HG02588 (cell line): ENCODE results near the gene PANK1.

ENCODE experiments used
- ATAC-seq: cut with Tn5 transposase; IDR thresholded peaks from one replicate; pipeline ENCODE4 v1.9.1; 2021; ENCODE audit warnings: mild to moderate bottlenecking, moderate library complexity; ENCODE audit not compliant: unreplicated experiment

Gene PANK1

DNA sequence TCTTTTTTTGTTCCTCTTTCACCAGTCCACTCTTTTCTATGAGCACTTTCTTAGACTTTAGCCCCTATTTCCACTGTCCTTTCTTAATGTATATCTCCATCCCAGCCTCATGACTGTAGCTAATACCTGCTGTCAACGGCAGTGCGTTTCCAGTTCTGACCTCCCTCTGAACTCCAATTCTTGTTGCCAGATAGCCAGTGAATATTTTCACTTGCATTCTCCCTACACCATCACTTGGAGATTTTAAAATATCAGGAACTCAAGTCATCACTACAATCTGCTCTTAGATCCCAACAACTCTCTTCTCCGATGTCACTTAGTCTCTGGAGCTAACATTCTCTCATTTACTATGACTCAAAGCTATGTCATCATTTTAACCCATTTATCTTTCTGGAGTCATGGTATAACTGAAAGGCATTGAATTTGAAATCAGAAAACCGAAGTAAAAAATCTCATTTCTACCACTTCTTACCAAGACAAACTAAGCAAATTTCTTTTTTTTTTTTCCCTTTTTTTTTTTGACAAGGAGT is 104.6 kb downstream of the PANK1 start:
- ATAC-seq, result no peak

- no peak for ATAC-seq
These were observed 107.7 kb downstream of the PANK1 start for GRCh38 chr10:89537364-89537763.

DNA sequence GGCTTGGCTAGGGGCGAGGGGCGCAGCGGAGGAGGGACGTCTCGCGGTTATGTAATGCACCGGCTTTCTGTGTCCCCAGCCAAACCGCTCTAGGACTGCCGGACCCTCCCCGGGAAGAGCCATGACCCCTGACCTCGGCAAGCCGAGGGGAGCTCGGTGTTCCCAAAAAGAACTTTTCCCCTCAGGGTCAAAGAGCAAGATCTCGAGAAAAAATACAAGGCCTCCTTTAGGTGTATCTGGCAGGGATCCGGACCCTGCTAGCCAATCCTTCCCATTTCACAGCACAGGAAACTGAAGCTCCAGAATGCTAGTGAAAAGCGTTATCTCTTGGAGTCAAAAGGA is 109.1 kb downstream of the PANK1 start:
- ATAC-seq, result no peak

GRCh38 chr10:89535171-89536012 is 109.7 kb downstream of the PANK1 start, which contains the start of gene SLC16A12:
Gene SLC16A12, minus strand, starts transcription at chr10:89535594. Its CDS starts 73,016 bp downstream, at chr10:89462578.
- ATAC-seq, result no peak

DNA sequence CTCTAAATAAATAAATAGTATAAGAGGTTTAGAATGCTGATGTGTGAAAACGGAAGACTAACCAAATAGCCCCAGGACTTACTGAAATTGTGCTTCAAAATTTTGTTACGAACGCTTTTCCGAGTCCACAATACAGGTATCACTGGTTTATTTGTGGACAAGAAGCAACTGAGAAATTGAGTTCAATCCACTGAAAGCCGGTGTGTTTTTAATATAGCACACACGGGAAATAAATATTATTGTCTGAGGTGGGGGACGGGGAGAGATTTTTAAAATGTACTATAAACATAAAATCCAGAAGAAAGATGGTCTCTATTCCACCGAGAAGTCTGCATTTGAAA is 110.2 kb downstream of the PANK1 start:
- ATAC-seq, result no peak
